Fibroblast of lung (primary cell): ENCODE data around the gene TPSG1. TPM values are rescaled to one million over a fixed set of nuclear protein-coding genes. Genes with fewer than 3 reads are reported as not detected.

Source experiments
- DNase-seq, 2 donors: peaks; one replicate each; pipeline versions ENCODE4 v3.0.0 to v3.0.0-alpha.2; 2010; ENCODE audit warnings: low read depth in 2 of 2
- H2AFZ ChIP-seq: 2 replicates; pipeline ENCODE4 v1.5.1; 2012; ENCODE audit warnings: low read length, control low read depth, inconsistent platforms
- H3K27ac ChIP-seq: 2 replicates; pipeline ENCODE4 v1.5.1; 2011; ENCODE audit warnings: low read length, control low read depth; ENCODE audit not compliant: insufficient read depth
- H3K27me3 ChIP-seq: 2 replicates; pipeline ENCODE4 v1.5.1; 2011; ENCODE audit warnings: mild to moderate bottlenecking, low read length; ENCODE audit not compliant: control insufficient read depth, insufficient read depth
- H3K36me3 ChIP-seq: 2 replicates; pipeline ENCODE4 v1.5.1; 2011; ENCODE audit warnings: low read length; ENCODE audit not compliant: control insufficient read depth, insufficient read depth
- H3K4me1 ChIP-seq: 2 replicates; pipeline ENCODE4 v1.5.1; 2011; ENCODE audit warnings: low read length; ENCODE audit not compliant: control insufficient read depth, insufficient read depth; ENCODE audit errors: extremely low read depth
- H3K4me2 ChIP-seq: 2 replicates; pipeline ENCODE4 v1.5.1; 2011; ENCODE audit warnings: low read length, control low read depth; ENCODE audit not compliant: insufficient read depth; ENCODE audit errors: extremely low read depth
- H3K4me3 ChIP-seq, 4 experiments: fragments of 200-600 bp in 1 of 4; sonication (generic) in 1 of 4; replicated peaks in 1 of 4; 2 replicates each; pipeline ENCODE4 v1.5.1; 2011 to 2016; ENCODE audit warnings: low read length in 4 of 4, low read depth in 3 of 4, mild to moderate bottlenecking in 3 of 4, control low read depth in 2 of 4, inconsistent platforms in 1 of 4, mixed read lengths in 1 of 4; ENCODE audit not compliant: insufficient read depth in 1 of 4; ENCODE audit errors: control extremely low read depth in 1 of 4
- H3K79me2 ChIP-seq: 2 replicates; pipeline ENCODE4 v1.5.1; 2012; ENCODE audit warnings: mild to moderate bottlenecking, low read length, inconsistent platforms; ENCODE audit not compliant: control insufficient read depth, insufficient read depth
- H3K9ac ChIP-seq: 2 replicates; pipeline ENCODE4 v1.5.1; 2011; ENCODE audit warnings: mild to moderate bottlenecking, low read length, control low read depth; ENCODE audit not compliant: insufficient read depth
- H3K9me3 ChIP-seq: 2 replicates; pipeline ENCODE4 v1.5.1; 2012; ENCODE audit warnings: low read depth, low read length; ENCODE audit not compliant: control insufficient read depth, insufficient read depth
- H4K20me1 ChIP-seq: 2 replicates; pipeline ENCODE4 v1.5.1; 2011; ENCODE audit warnings: low read length; ENCODE audit not compliant: control insufficient read depth, insufficient read depth; ENCODE audit errors: extremely low read depth
- CTCF ChIP-seq, 2 donors: IDR thresholded peaks in 1 of 2; conservative IDR thresholded peaks in 1 of 2; 1 replicate in 1 of 2; 2 replicates in 1 of 2; pipeline ENCODE4 v1.5.1; 2011 to 2012; ENCODE audit warnings: low read length in 2 of 2, control low read depth in 1 of 2, inconsistent platforms in 1 of 2, low read depth in 1 of 2, mild to moderate bottlenecking in 1 of 2
- EZH2 ChIP-seq: IDR thresholded peaks from 2 replicates; pipeline ENCODE4 v1.5.1; 2012; ENCODE audit warnings: low read length, control low read depth, mild to moderate bottlenecking; ENCODE audit errors: missing control alignments
- polyA plus RNA-seq, 2 donors: library from polyadenylated mRNA; depleted of rRNA in 1 of 2; stranded (reverse) in 1 of 2; unstranded in 1 of 2; fragments of >200 nt; gene quantifications; 2 replicates each; pipeline ENCODE4 v1.2.1, GENCODE V29; 2011 to 2012; ENCODE audit warnings: missing spikeins in 1 of 2
- total RNA-seq: library from RNA; depleted of rRNA; stranded (reverse); fragments of >200 nt; gene quantifications from 2 replicates; pipeline ENCODE4 v1.2.1, GENCODE V29; 2014

TPSG1 gene
- total and polyA plus RNA-seq, 2 donors (not counting 1 experiment from before 2014, with no cell fraction given), result not detected

- no peak overlapping the region for H3K4me3 ChIP-seq
- no peak for DNase-seq
- H3K27ac ChIP-seq, result no peak overlapping the region
- H3K27me3 ChIP-seq, result no peaks in the 10 kb centered on the region
- H3K36me3 ChIP-seq, result no peaks in the 10 kb centered on the region
- no peak overlapping the region for H2AFZ ChIP-seq
- no peak overlapping the region for H3K4me2 ChIP-seq
- no peak for TF ChIP-seq CTCF (conservative IDR thresholded peaks at IDR 0.05 in 1 of 2, IDR thresholded peaks at IDR 0.05 in 1 of 2; ENCODE audit: low read depth in 1 of 2, low read length in 2 of 2)
- TF ChIP-seq EZH2, result no peak
- H4K20me1 ChIP-seq, result no peaks in the 10 kb centered on the region
- no peaks in the 10 kb centered on the region for H3K4me1 ChIP-seq
- H3K9ac ChIP-seq, result no peak overlapping the region
- no peaks in the 10 kb centered on the region for H3K79me2 ChIP-seq
- no peaks in the 10 kb centered on the region for H3K9me3 ChIP-seq
Observed at GRCh38 chr16:1221628-1222552, 3.2 kb downstream of the TPSG1 start.

GRCh38 chr16:1220841-1221627 is 4.0 kb downstream of the TPSG1 start:
- TF ChIP-seq CTCF (conservative IDR thresholded peaks at IDR 0.05 in 1 of 2, IDR thresholded peaks at IDR 0.05 in 1 of 2; ENCODE audit: low read depth in 1 of 2, low read length in 2 of 2) (no peak), EZH2 (no peak)
- no peak overlapping the region for H3K4me3 ChIP-seq
- no peaks in the 10 kb centered on the region for H3K9me3 ChIP-seq
- no peak overlapping the region for H3K9ac ChIP-seq
- H3K4me1 ChIP-seq, result no peaks in the 10 kb centered on the region
- no peaks in the 10 kb centered on the region for H3K79me2 ChIP-seq
- H3K27ac ChIP-seq, result no peak overlapping the region
- H2AFZ ChIP-seq, result no peak overlapping the region
- no peak overlapping the region for H3K4me2 ChIP-seq
- H3K36me3 ChIP-seq, result no peaks in the 10 kb centered on the region
- DNase-seq, result no peak
- H3K27me3 ChIP-seq, result no peaks in the 10 kb centered on the region
- H4K20me1 ChIP-seq, result no peaks in the 10 kb centered on the region

GRCh38 chr16:1220098-1220728 is 4.9 kb downstream of the TPSG1 start:
- Histone ChIP-seq H2AFZ (no peak overlapping the region), H3K4me1 (no peaks in the 10 kb centered on the region), H3K4me3 (no peak overlapping the region), H3K4me2 (no peak overlapping the region), H4K20me1 (no peaks in the 10 kb centered on the region), H3K36me3 (no peaks in the 10 kb centered on the region), H3K27ac (no peak overlapping the region), H3K79me2 (no peaks in the 10 kb centered on the region), H3K27me3 (no peaks in the 10 kb centered on the region), H3K9me3 (no peaks in the 10 kb centered on the region), H3K9ac (no peak overlapping the region)
- no peak for DNase-seq
- TF ChIP-seq EZH2 (no peak), CTCF (conservative IDR thresholded peaks at IDR 0.05 in 1 of 2, IDR thresholded peaks at IDR 0.05 in 1 of 2; ENCODE audit: low read depth in 1 of 2, low read length in 2 of 2) (no peak)
